ENCODE results near the gene FARS2.

The FARS2 gene

DNA sequence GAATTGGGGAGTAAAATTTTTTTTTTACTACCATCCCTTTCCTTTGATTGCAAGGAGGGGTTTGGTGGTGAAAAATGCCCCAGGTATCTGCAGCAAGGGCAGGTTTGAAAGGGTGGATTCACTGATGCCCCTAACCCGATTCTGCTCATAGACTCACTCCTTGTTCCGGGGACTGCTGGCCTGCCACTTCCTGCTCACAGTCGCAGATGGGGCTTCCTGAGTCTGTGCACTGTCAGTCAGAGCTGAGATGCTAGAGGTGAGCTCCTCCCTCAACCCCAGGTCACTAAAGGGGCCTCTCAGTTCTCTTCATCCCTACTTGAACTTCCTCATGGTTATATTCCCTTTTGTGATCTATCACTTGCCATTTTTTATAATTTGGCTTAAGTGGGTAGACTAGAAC, 357.9 kb downstream of the FARS2 start:
- ATAC-seq (ENCODE audit: insufficient read depth, low read depth) (peak; percentile 82), DNase-seq (peak; percentile 26)
- TF ChIP-seq EZH2 (IDR thresholded peaks at IDR 0.05; ENCODE audit: borderline replicate concordance, low read depth, low read length, severe bottlenecking) (no peak), CTCF (IDR thresholded peaks at IDR 0.05; ENCODE audit: borderline replicate concordance, extremely low read depth, low read length, poor library complexity, severe bottlenecking) (no peak)
- Histone ChIP-seq H2AFZ (ENCODE audit: low read depth, low read length) (no peak overlapping the region), H3K4me1 (ENCODE audit: insufficient read depth, low read length) (no peaks in the 10 kb centered on the region), H3K27me3 (ENCODE audit: insufficient read depth, low read length, poor library complexity) (no peaks in the 10 kb centered on the region), H3K4me3 (ENCODE audit: low read depth in 1 of 2, low read length in 2 of 2) (no peak overlapping the region), H3K36me3 (ENCODE audit: insufficient read depth, low read length) (no peaks in the 10 kb centered on the region), H3K9me3 (ENCODE audit: insufficient read depth, low read length, severe bottlenecking) (no peaks in the 10 kb centered on the region), H3K79me2 (ENCODE audit: insufficient read depth, low read length) (no peaks in the 10 kb centered on the region), H3K9ac (ENCODE audit: low read depth, low read length) (no peak overlapping the region), H3K4me2 (ENCODE audit: insufficient read depth, low read length) (no peak overlapping the region), H4K20me1 (ENCODE audit: insufficient read depth, low read length) (no peaks in the 10 kb centered on the region), H3K27ac (ENCODE audit: low read length) (no peak overlapping the region)

DNA sequence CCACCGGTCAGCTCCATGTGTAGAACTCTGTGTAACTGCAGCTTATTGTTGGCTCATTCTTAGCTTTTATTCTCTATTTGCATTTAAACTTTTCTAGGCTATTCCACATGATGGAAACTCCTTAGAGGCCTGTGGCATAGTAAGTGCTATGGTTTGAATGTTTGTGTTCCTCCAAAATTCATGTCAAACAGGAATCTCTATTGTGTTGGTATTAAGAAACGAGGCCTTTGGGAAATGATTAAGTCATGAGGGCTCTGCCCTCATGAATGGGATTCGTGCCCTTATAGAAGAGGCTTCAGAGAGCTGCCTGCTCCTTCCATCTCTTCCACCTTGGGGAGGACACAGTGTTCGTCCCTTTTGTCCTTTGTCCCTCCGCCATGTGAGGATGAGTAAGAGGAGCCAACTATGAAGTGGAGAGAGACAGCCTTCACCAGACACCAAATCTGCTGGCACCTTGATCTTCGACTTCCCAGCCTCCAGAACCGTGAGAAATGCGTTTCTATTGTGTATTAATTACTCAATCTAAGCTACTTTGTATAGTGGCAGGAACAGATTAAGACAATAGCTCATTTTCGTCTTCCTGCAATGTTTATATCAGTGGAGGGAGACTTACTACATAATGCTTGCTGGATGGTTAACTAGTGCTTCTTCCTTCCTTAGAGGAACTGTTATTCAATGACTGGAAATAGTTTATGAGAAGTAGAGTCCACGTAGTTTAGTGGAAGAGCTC, 361.1 kb downstream of the FARS2 start:
- H2AFZ ChIP-seq (ENCODE audit: low read depth, low read length) = no peak overlapping the region
- no peak overlapping the region for H3K4me3 ChIP-seq (ENCODE audit: low read depth in 1 of 2, low read length in 2 of 2)
- ATAC-seq (ENCODE audit: insufficient read depth, low read depth) = no peak
- H3K9ac ChIP-seq (ENCODE audit: low read depth, low read length) = no peak overlapping the region
- no peaks in the 10 kb centered on the region for H3K9me3 ChIP-seq (ENCODE audit: insufficient read depth, low read length, severe bottlenecking)
- H3K27ac ChIP-seq (ENCODE audit: low read length) = no peak overlapping the region
- H3K36me3 ChIP-seq (ENCODE audit: insufficient read depth, low read length) = no peaks in the 10 kb centered on the region
- TF ChIP-seq EZH2 (IDR thresholded peaks at IDR 0.05; ENCODE audit: borderline replicate concordance, low read depth, low read length, severe bottlenecking) (no peak), CTCF (IDR thresholded peaks at IDR 0.05; ENCODE audit: borderline replicate concordance, extremely low read depth, low read length, poor library complexity, severe bottlenecking) (no peak)
- H3K4me2 ChIP-seq (ENCODE audit: insufficient read depth, low read length) = no peak overlapping the region
- no peaks in the 10 kb centered on the region for H3K27me3 ChIP-seq (ENCODE audit: insufficient read depth, low read length, poor library complexity)
- no peaks in the 10 kb centered on the region for H4K20me1 ChIP-seq (ENCODE audit: insufficient read depth, low read length)
- no peak for DNase-seq
- peaks cover 11% of the 10 kb centered on the region for H3K4me1 ChIP-seq (ENCODE audit: insufficient read depth, low read length)
- no peaks in the 10 kb centered on the region for H3K79me2 ChIP-seq (ENCODE audit: insufficient read depth, low read length)

DNA sequence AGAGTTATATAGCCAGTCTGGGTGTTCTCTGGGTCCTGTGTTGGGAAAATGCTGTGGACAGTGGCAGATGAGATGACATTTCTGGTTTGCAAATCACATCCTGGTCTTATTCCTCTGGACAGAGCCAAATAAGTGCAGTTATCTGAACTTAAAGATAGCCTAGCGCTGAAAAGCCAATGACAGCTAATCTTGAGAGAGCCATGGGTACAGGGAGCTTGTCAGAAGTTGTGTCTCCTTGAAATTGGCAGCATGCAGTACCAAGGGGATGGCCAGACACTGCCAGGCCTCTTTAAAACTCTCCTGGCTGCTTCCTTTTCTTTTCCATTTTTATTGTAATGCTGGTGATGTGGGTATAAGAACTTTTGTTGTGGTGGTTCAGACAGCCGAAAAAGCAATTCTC, 362.5 kb downstream of the FARS2 start:
- ATAC-seq (ENCODE audit: insufficient read depth, low read depth) (no peak), DNase-seq (no peak)
- Histone ChIP-seq H3K4me1 (ENCODE audit: insufficient read depth, low read length) (peaks cover 12% of the 10 kb centered on the region), H3K36me3 (ENCODE audit: insufficient read depth, low read length) (no peaks in the 10 kb centered on the region), H3K79me2 (ENCODE audit: insufficient read depth, low read length) (no peaks in the 10 kb centered on the region), H2AFZ (ENCODE audit: low read depth, low read length) (no peak overlapping the region), H3K4me2 (ENCODE audit: insufficient read depth, low read length) (no peak overlapping the region), H3K27me3 (ENCODE audit: insufficient read depth, low read length, poor library complexity) (no peaks in the 10 kb centered on the region), H3K4me3 (ENCODE audit: low read depth in 1 of 2, low read length in 2 of 2) (no peak overlapping the region), H3K27ac (ENCODE audit: low read length) (no peak overlapping the region), H4K20me1 (ENCODE audit: insufficient read depth, low read length) (no peaks in the 10 kb centered on the region), H3K9ac (ENCODE audit: low read depth, low read length) (no peak overlapping the region), H3K9me3 (ENCODE audit: insufficient read depth, low read length, severe bottlenecking) (no peaks in the 10 kb centered on the region)
- TF ChIP-seq EZH2 (IDR thresholded peaks at IDR 0.05; ENCODE audit: borderline replicate concordance, low read depth, low read length, severe bottlenecking) (no peak), CTCF (IDR thresholded peaks at IDR 0.05; ENCODE audit: borderline replicate concordance, extremely low read depth, low read length, poor library complexity, severe bottlenecking) (no peak)
